Activated CD4-positive, CD25-positive, alpha-beta regulatory T cell treated with anti-CD3 and anti-CD28 coated beads, Interleukin-2, amount 50 U/mL, for 16 hours (primary cell): ENCODE results near the gene FH.

Experiments used
- DNase-seq: peaks from one replicate; pipeline ENCODE4 v3.0.0-alpha.2; 2020; ENCODE audit warnings: low read depth, low spot score

FH gene

DNA sequence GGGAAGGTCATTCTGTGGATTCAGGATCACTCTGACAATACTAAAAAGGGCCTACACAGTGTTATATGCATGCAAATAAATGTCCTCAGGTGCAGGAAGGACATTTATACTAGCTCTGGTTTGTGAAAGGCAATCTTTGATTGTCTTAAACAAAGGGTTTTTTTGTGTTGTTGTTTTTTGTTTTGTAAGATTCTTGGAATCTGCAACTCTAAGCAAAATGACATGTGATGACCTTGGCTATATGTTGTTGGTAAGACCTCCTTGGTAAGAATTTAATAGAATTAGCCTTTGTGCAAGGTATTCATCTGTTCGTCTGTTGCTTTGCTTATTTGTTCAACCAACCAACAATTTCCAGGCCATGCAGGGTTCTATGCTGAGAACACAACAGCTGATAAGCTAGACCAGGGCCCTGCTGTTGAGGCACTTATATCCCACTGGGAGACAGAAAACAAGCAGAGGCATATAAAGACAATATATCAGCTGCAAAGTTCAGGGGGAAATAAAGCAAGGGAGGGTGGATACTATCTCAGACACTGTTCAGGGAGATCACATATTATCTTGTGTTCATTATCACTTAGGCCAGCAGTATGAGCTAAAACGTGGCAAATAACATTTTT lies 60.3 kb downstream of the FH start:
- no peak for DNase-seq

DNA sequence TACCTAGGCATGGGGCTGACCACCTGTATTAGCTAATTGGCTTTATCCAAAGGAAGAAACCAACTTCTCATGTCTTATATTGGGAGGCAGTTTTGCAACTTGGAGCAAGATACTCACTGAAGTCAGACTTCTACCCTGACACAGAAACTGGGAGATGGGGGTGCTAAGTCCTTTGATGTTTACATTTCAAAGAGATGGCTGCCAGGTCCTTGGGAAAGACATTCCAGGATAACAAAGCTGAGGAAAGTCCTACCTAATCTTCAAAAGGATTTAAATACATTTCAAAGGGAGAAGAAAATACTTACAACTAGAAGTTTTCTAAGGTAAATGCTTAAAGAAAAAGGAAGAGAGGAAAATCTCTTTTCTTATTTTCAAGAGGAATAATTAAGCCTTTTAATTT lies 62.1 kb downstream of the FH start:
- no peak for DNase-seq

DNA sequence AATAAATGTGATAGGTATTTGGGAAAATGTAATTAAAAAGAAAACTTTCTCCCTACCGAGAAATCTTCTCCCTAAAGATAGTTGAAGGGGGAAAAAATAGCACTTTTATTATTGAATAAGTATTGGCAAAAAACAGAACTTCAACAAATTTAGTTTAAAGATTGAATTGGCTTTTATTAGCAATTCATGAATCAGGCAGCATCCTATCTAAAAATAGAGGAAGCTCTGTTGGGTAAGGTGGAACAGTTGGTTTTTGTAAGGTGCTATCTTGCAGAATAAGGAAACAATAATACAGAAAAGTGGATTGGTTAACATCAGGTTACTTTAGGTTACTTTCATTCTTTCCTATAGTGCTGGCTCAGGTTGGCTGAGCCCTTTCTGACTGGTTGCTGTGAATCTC lies 62.8 kb downstream of the FH start:
- no peak for DNase-seq

DNA sequence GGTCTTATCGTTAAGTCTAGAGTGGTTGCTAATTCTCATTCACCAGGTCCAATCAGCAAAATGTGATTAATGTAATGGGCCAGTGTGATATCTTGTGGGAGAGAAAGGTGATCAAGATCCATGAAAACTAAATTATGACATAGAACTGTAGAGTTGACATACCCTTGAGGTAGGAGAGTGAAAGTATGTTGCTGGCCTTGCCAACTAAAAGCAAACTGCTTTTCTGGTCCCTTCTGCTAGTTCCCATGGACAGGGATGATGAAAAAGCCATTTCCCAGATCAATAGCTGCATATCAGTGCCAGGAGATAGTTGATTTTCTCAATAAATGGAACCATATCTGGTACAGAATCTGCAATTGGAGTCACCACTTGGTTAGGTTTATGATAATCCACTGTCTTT lies 65.8 kb downstream of the FH start:
- DNase-seq, result no peak

DNA sequence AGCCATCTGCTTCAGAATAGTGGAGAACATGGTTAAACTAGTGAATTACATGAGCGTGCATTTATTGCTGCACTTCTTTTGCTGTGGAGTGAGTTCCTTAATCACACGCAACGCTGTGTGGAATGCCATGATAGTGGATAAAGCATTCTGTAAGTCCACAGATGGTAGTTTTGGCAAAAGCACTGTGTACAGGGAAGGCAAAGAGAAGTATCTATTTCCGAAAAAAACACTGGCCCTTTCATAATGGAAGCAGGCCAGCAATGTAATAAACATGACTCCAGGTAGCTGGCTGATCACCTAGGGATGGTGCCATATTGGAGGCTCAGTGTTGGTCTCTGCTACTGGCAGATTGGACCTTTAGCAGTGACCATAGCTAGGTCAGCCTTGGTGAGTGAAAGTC lies 67.6 kb downstream of the FH start:
- no peak for DNase-seq
